ENCODE results near the gene TIMMDC1.

TIMMDC1 gene

GRCh38 chr3:119543147-119543546 lies 44.8 kb downstream of the TIMMDC1 start:
- Histone ChIP-seq H3K27ac (ENCODE audit: extremely low read depth, low read depth, low read length) (no peak overlapping the region), H3K36me3 (ENCODE audit: control insufficient read depth in 2 of 2, insufficient read depth in 1 of 2, low read length in 2 of 2) (no peaks in the 10 kb centered on the region), H3K9me3 (ENCODE audit: control insufficient read depth, insufficient read depth, low read depth, low read length) (no peaks in the 10 kb centered on the region), H3K4me3 (ENCODE audit: low read depth, low read length) (no peak overlapping the region), H3K4me1 (ENCODE audit: control insufficient read depth, insufficient read depth, low read length) (no peaks in the 10 kb centered on the region)
- POLR2A ChIA-PET, result no interaction called here
- CTCF ChIA-PET, result interaction anchor here (0.6 kb wide), 1 partner anchor 21 kb away, joined by 4 read pairs; no protein-coding TSS in a partner anchor
- TF ChIP-seq GLI4 (tag by site-specific recombination; IDR thresholded peaks at IDR 0.05), result no peak
- TF ChIP-seq ZBTB7A (tag by site-specific recombination; IDR thresholded peaks at IDR 0.05; ENCODE audit: low read depth), result no peak
- no peak for TF ChIP-seq ZNF19 (tag by site-specific recombination; IDR thresholded peaks at IDR 0.05; ENCODE audit: low read depth)
- TF ChIP-seq ZNF416 (tag by site-specific recombination; IDR thresholded peaks at IDR 0.05), result no peak

GRCh38 chr3:119547227-119547626 lies 48.9 kb downstream of the TIMMDC1 start:
- POLR2A ChIA-PET, result no interaction called here

More at GRCh38 chr3:119547227-119547626, 48.9 kb downstream of the TIMMDC1 start:
- no peaks in the 10 kb centered on the region for H3K36me3 ChIP-seq (ENCODE audit: control insufficient read depth in 2 of 2, insufficient read depth in 1 of 2, low read length in 2 of 2)
- TF ChIP-seq ZNF664 (tag by site-specific recombination; IDR thresholded peaks at IDR 0.05) (no peak), ZNF48 (tag by site-specific recombination; IDR thresholded peaks at IDR 0.05) (no peak), ZNF26 (tag by site-specific recombination; IDR thresholded peaks at IDR 0.05) (no peak), ZNF398 (tag by site-specific recombination; IDR thresholded peaks at IDR 0.05) (no peak), ZNF701 (tag by site-specific recombination; IDR thresholded peaks at IDR 0.05) (no peak), ZNF639 (tag by site-specific recombination; IDR thresholded peaks at IDR 0.05) (no peak), ZNF660 (tag by site-specific recombination; IDR thresholded peaks at IDR 0.05) (no peak), ZNF426 (tag by site-specific recombination; IDR thresholded peaks at IDR 0.05) (no peak), ZNF785 (tag by site-specific recombination; IDR thresholded peaks at IDR 0.05) (no peak), SCRT1 (tag by site-specific recombination; IDR thresholded peaks at IDR 0.05; ENCODE audit: borderline replicate concordance) (no peak), ZSCAN18 (tag by site-specific recombination; IDR thresholded peaks at IDR 0.05) (no peak), ZNF239 (tag by site-specific recombination; IDR thresholded peaks at IDR 0.05) (no peak), ZNF624 (tag by site-specific recombination; IDR thresholded peaks at IDR 0.05) (no peak), OSR2 (tag by site-specific recombination; IDR thresholded peaks at IDR 0.05) (no peak), ZNF155 (tag by site-specific recombination; IDR thresholded peaks at IDR 0.05) (no peak), YY2 (tag by site-specific recombination; IDR thresholded peaks at IDR 0.05) (no peak), ZNF404 (tag by site-specific recombination; IDR thresholded peaks at IDR 0.05) (no peak), ZNF596 (tag by site-specific recombination; IDR thresholded peaks at IDR 0.05) (no peak), ZNF544 (tag by site-specific recombination; IDR thresholded peaks at IDR 0.05) (no peak)
- no peak overlapping the region for H3K27ac ChIP-seq (ENCODE audit: extremely low read depth, low read depth, low read length)
- CTCF ChIA-PET, result interaction anchor here (0.6 to 0.7 kb wide), 2 partner anchors 136 to 799 kb away, joined by 3 to 6 read pairs; no protein-coding TSS in a partner anchor
- no peak overlapping the region for H3K4me3 ChIP-seq (ENCODE audit: low read depth, low read length)
- no peaks in the 10 kb centered on the region for H3K4me1 ChIP-seq (ENCODE audit: control insufficient read depth, insufficient read depth, low read length)
- no peaks in the 10 kb centered on the region for H3K9me3 ChIP-seq (ENCODE audit: control insufficient read depth, insufficient read depth, low read depth, low read length)
